GM23338 (cell line): ENCODE results near the gene C3orf22. TPM values are rescaled to one million over a fixed set of nuclear protein-coding genes. Genes with fewer than 3 reads are reported as not detected.

Experiments used
- ATAC-seq: fragments of 200-7000 bp; cut with Tn5 transposase; 3 replicates; pipeline ENCODE4 v1.9.1; 2020
- DNase-seq: peaks from one replicate; pipeline ENCODE4 v3.0.0-alpha.2; 2015; ENCODE audit warnings: low spot score
- H2AFZ ChIP-seq: fragments of 200-600 bp; sonication (generic); 2 replicates; pipeline ENCODE4 v1.8.0; 2016; ENCODE audit warnings: antibody characterized with exemption, mild to moderate bottlenecking, moderate library complexity
- H3F3A ChIP-seq: fragments of 200-600 bp; sonication (generic); replicated peaks from 2 replicates; pipeline ENCODE4 v1.8.0; 2017; ENCODE audit warnings: antibody characterized with exemption, mixed run types, low read depth
- H3K27ac ChIP-seq: fragments of 200-600 bp; sonication (generic); 2 replicates; pipeline ENCODE4 v1.6.1; 2016; ENCODE audit warnings: low read depth
- H3K27me3 ChIP-seq: fragments of 200-600 bp; sonication (generic); 2 replicates; pipeline ENCODE4 v1.8.0; 2016; ENCODE audit warnings: mild to moderate bottlenecking, mixed run types, moderate library complexity; ENCODE audit not compliant: insufficient read depth
- H3K36me3 ChIP-seq: fragments of 200-600 bp; sonication (generic); 2 replicates; pipeline ENCODE4 v1.8.0; 2016; ENCODE audit warnings: mild to moderate bottlenecking; ENCODE audit not compliant: insufficient read depth
- H3K4me1 ChIP-seq: fragments of 200-600 bp; sonication (generic); 2 replicates; pipeline ENCODE4 v1.8.0; 2016; ENCODE audit warnings: mild to moderate bottlenecking, moderate library complexity; ENCODE audit not compliant: insufficient read depth
- H3K4me2 ChIP-seq: fragments of 200-600 bp; sonication (generic); 2 replicates; pipeline ENCODE4 v1.7.1; 2017; ENCODE audit warnings: mixed run types
- H3K4me3 ChIP-seq: fragments of 200-600 bp; sonication (generic); 2 replicates; pipeline ENCODE4 v1.6.1; 2016; ENCODE audit warnings: mixed run types
- H3K79me2 ChIP-seq: fragments of 200-600 bp; sonication (generic); replicated peaks from 2 replicates; pipeline ENCODE4 v1.8.0; 2017; ENCODE audit warnings: mild to moderate bottlenecking; ENCODE audit not compliant: insufficient read depth
- H3K9me2 ChIP-seq: fragments of 200-600 bp; sonication (generic); 2 replicates; pipeline ENCODE4 v1.8.0; 2017; ENCODE audit not compliant: insufficient read depth
- H4K20me1 ChIP-seq: fragments of 200-600 bp; sonication (generic); replicated peaks from 2 replicates; pipeline ENCODE4 v1.8.0; 2017; ENCODE audit warnings: mild to moderate bottlenecking; ENCODE audit not compliant: insufficient read depth
- H3K27ac Mint-ChIP-seq: 2 replicates; pipeline ENCODE4 v1.8.0; 2020; ENCODE audit warnings: inconsistent platforms, mild to moderate bottlenecking, moderate library complexity, mixed read lengths
- H3K27me3 Mint-ChIP-seq: 3 replicates; pipeline ENCODE4 v1.8.0; 2022; ENCODE audit warnings: low read depth, mild to moderate bottlenecking, moderate library complexity, mixed read lengths, inconsistent platforms; ENCODE audit not compliant: insufficient read depth, poor library complexity
- H3K36me3 Mint-ChIP-seq: 3 replicates; pipeline ENCODE4 v1.8.0; 2021; ENCODE audit warnings: low read depth, mild to moderate bottlenecking, inconsistent platforms, moderate library complexity, mixed read lengths
- H3K4me1 Mint-ChIP-seq: 3 replicates; pipeline ENCODE4 v1.8.0; 2020; ENCODE audit warnings: mild to moderate bottlenecking, inconsistent platforms, mixed read lengths
- H3K4me3 Mint-ChIP-seq: 3 replicates; pipeline ENCODE4 v1.8.0; 2021; ENCODE audit warnings: moderate library complexity, mild to moderate bottlenecking, inconsistent platforms, mixed read lengths
- H3K9me3 Mint-ChIP-seq: 3 replicates; pipeline ENCODE4 v1.8.0; 2020; ENCODE audit warnings: moderate library complexity, mild to moderate bottlenecking, inconsistent platforms, mixed read lengths
- CREB1 ChIP-seq: fragments of 250-450 bp; sonication (Bioruptor Pico); IDR thresholded peaks from 2 replicates; pipeline ENCODE4 v1.5.0; 2020; ENCODE audit warnings: low read depth, mild to moderate bottlenecking, moderate library complexity
- ETS1 ChIP-seq: IDR thresholded peaks from 2 replicates; pipeline ENCODE4 v1.6.1; 2016; ENCODE audit warnings: antibody characterized with exemption
- EZH2phosphoT487 ChIP-seq: fragments of 200-600 bp; sonication (generic); IDR thresholded peaks from one replicate; pipeline ENCODE4 v1.8.1; 2018; ENCODE audit warnings: antibody characterized with exemption; ENCODE audit not compliant: unreplicated experiment
- JUNB ChIP-seq: IDR thresholded peaks from one replicate; pipeline ENCODE4 v1.6.1; 2016; ENCODE audit warnings: antibody characterized with exemption; ENCODE audit not compliant: unreplicated experiment
- NANOG ChIP-seq: IDR thresholded peaks from 2 replicates; pipeline ENCODE4 v1.6.1; 2016; ENCODE audit warnings: antibody characterized with exemption, borderline replicate concordance
- POLR2AphosphoS5 ChIP-seq: IDR thresholded peaks from 2 replicates; pipeline ENCODE4 v1.6.1; 2016; ENCODE audit warnings: antibody characterized with exemption, low read depth
- REST ChIP-seq: IDR thresholded peaks from one replicate; pipeline ENCODE4 v1.6.1; 2018; ENCODE audit warnings: antibody characterized with exemption; ENCODE audit not compliant: unreplicated experiment
- STAT1 ChIP-seq: IDR thresholded peaks from one replicate; pipeline ENCODE4 v1.6.1; 2016; ENCODE audit warnings: antibody characterized with exemption; ENCODE audit not compliant: unreplicated experiment
- ZNF114 ChIP-seq: fragments of 250-450 bp; sonication (Bioruptor Pico); IDR thresholded peaks from 2 replicates; pipeline ENCODE4 v1.5.0; 2020; ENCODE audit warnings: mild to moderate bottlenecking, moderate library complexity
- ZNF331 ChIP-seq: fragments of 250-450 bp; sonication (Bioruptor Pico); IDR thresholded peaks from 2 replicates; pipeline ENCODE4 v1.5.0; 2020; ENCODE audit warnings: low read depth, mild to moderate bottlenecking, moderate library complexity
- ZNF462 ChIP-seq: fragments of 250-450 bp; sonication (Bioruptor Pico); IDR thresholded peaks from 2 replicates; pipeline ENCODE4 v1.5.0; 2020; ENCODE audit warnings: mild to moderate bottlenecking, moderate library complexity
- polyA plus RNA-seq: library from polyadenylated mRNA; unstranded; fragments of >200 nt; fragmentation: Nextera tagmentation; extraction: Ambion mirVana; gene quantifications from 2 replicates; pipeline ENCODE4 v1.2.1, GENCODE V29; 2016
- total RNA-seq: library from RNA; depleted of rRNA; stranded (reverse); fragments of >200 nt; shearing (Covaris generic); gene quantifications from 2 replicates; pipeline ENCODE4 v1.2.3, GENCODE V29; 2014

Gene C3orf22
- total and polyA plus RNA-seq, 2 experiments from 2014 or later: not detected

- no peak overlapping the region for H3K4me3 ChIP-seq
- no peak for DNase-seq
- no peak for ATAC-seq
- no peak overlapping the region for H3K4me2 ChIP-seq
- no peak overlapping the region for H3K4me3 Mint-ChIP-seq
- H4K20me1 ChIP-seq: no peaks in the 10 kb centered on the region
- H3K27me3 ChIP-seq: no peaks in the 10 kb centered on the region
- no peaks in the 10 kb centered on the region for H3K79me2 ChIP-seq
- no peaks in the 10 kb centered on the region for H3K36me3 Mint-ChIP-seq
- no peaks in the 10 kb centered on the region for H3K9me2 ChIP-seq
- no peaks in the 10 kb centered on the region for H3K27me3 Mint-ChIP-seq
- H3K9me3 Mint-ChIP-seq: peaks cover 3% of the 10 kb centered on the region; the same call in 1 of the 3 replicates
- H3K36me3 ChIP-seq: no peaks in the 10 kb centered on the region
- H2AFZ ChIP-seq: no peak overlapping the region
- H3K27ac ChIP-seq: no peak overlapping the region
- H3K27ac Mint-ChIP-seq: no peak overlapping the region
- TF ChIP-seq CREB1 (no peak), ZNF462 (no peak), ETS1 (no peak), ZNF331 (CRISPR knock-in tag) (no peak), NANOG (no peak), JUNB (no peak), REST (no peak), ZNF114 (CRISPR knock-in tag) (no peak), POLR2AphosphoS5 (no peak), EZH2phosphoT487 (no peak), STAT1 (no peak)
- no peaks in the 10 kb centered on the region for H3F3A ChIP-seq
- H3K4me1 Mint-ChIP-seq: no peaks in the 10 kb centered on the region
- no peaks in the 10 kb centered on the region for H3K4me1 ChIP-seq
These were observed 22.8 kb upstream of the C3orf22 start for GRCh38 chr3:126581569-126581968.
